GM10266 (cell line): ENCODE data around the gene FBLN1.

Experiments
- DNase-seq: peaks from one replicate; pipeline ENCODE4 v3.0.0; 2012; ENCODE audit errors: extremely low spot score
- CTCF ChIP-seq: IDR thresholded peaks from 2 replicates; pipeline ENCODE4 v1.5.1; 2012; ENCODE audit warnings: mild to moderate bottlenecking, low read depth; ENCODE audit not compliant: control insufficient read depth, insufficient read depth; ENCODE audit errors: missing control alignments

The FBLN1 gene

GRCh38 chr22:45544588-45545170 is 42.0 kb downstream of the FBLN1 start:
- DNase-seq = no peak
- no peak for TF ChIP-seq CTCF

- TF ChIP-seq CTCF = no peak
- DNase-seq = no peak
Observed at GRCh38 chr22:45546333-45547015, 43.8 kb downstream of the FBLN1 start.

- no peak for DNase-seq
- TF ChIP-seq CTCF = no peak
Observed at GRCh38 chr22:45547016-45547345, 44.3 kb downstream of the FBLN1 start.

- no peak for DNase-seq
- no peak for TF ChIP-seq CTCF
Observed at GRCh38 chr22:45547731-45548130, 45.0 kb downstream of the FBLN1 start.

GRCh38 chr22:45548247-45548840 is 45.7 kb downstream of the FBLN1 start:
- no peak for DNase-seq
- TF ChIP-seq CTCF = no peak

- no peak for TF ChIP-seq CTCF
- DNase-seq = no peak
Observed at GRCh38 chr22:45548991-45549761, 46.5 kb downstream of the FBLN1 start.
